Transverse colon (tissue), 4 donors: ENCODE results near the gene LRRC63. TPM values are rescaled to one million over a fixed set of nuclear protein-coding genes. Genes with fewer than 3 reads are reported as not detected.

ENCODE experiments used
- DNase-seq: peaks from one replicate; pipeline ENCODE4 v3.0.0-alpha.2; 2019
- H3K27ac ChIP-seq, 4 donors: fragments of 200-600 bp; sonication (generic); 2 replicates each; pipeline ENCODE4 v1.5.1; 2016 to 2018; ENCODE audit warnings: inconsistent platforms in 4 of 4
- H3K27me3 ChIP-seq: fragments of 200-600 bp; sonication (generic); 2 replicates; pipeline ENCODE4 v1.5.1; 2017; ENCODE audit warnings: inconsistent platforms
- H3K36me3 ChIP-seq, 4 donors: fragments of 200-600 bp; sonication (generic); 2 replicates each; pipeline ENCODE4 v1.5.1; 2017 to 2019; ENCODE audit warnings: inconsistent platforms in 4 of 4
- H3K4me1 ChIP-seq, 4 donors: fragments of 200-600 bp; sonication (generic); 2 replicates each; pipeline ENCODE4 v1.5.1; 2017 to 2020; ENCODE audit warnings: inconsistent platforms in 4 of 4
- H3K4me3 ChIP-seq, 4 donors: fragments of 200-600 bp; sonication (generic); 1 replicate in 1 of 4; 2 replicates in 3 of 4; pipeline versions ENCODE4 v1.5.1 to v1.6.1; 2017 to 2019; ENCODE audit warnings: inconsistent platforms in 4 of 4
- H3K9me3 ChIP-seq, 2 donors: fragments of 200-600 bp; sonication (generic); 2 replicates each; pipeline ENCODE4 v1.5.1; 2017 to 2019; ENCODE audit warnings: inconsistent platforms in 2 of 2
- EP300 ChIP-seq: sonication (generic); formaldehyde crosslinking; IDR thresholded peaks from one replicate; pipeline ENCODE4 v1.6.1; 2017; ENCODE audit warnings: antibody characterized with exemption, low read depth
- POLR2A ChIP-seq: fragments of 450-650 bp; IDR thresholded peaks from one replicate; pipeline ENCODE4 v1.6.1; 2016; ENCODE audit warnings: antibody characterized with exemption, mild to moderate bottlenecking, moderate library complexity
- POLR2AphosphoS5 ChIP-seq, 3 donors: sonication (generic); formaldehyde crosslinking; IDR thresholded peaks; one replicate each; pipeline ENCODE4 v1.6.1; 2016; ENCODE audit warnings: antibody characterized with exemption in 3 of 3
- WGBS, 2 donors: methylation state at CpG; one replicate each; pipeline ENCODE4 v1.1.5; 2018; ENCODE audit warnings: low coverage in 1 of 2; 5-methylcytosine and 5-hydroxymethylcytosine counted together
- in situ Hi-C, 4 donors: fragments of 200-750 bp; cut with MboI; loops; one replicate each; pipeline versions ENCODE4 v1.15.0 to v1.15.1; 2017; ENCODE audit warnings: low sequenced_read_pairs in 3 of 4, low pct_ligation_motif_present in 1 of 4, low pct_unique_long_range_greater_than_20kb in 1 of 4
- intact Hi-C: fragments of 100-400 bp; cut with DNase I; formaldehyde crosslinking; loops from one replicate; pipeline ENCODE4 v1.15.1; 2023; ENCODE audit warnings: low total_unique reads
- total RNA-seq, 4 donors: library from RNA; depleted of rRNA; stranded (reverse); fragments of >200 nt; gene quantifications; one replicate each; pipeline ENCODE4 v1.1.0, GENCODE V29; 2016
- TF ChIP-seq, protein P1 (sequence below), 5 experiments: fragments of 200-600 bp in 3 of 5; fragments of 450-650 bp in 2 of 5; sonication (generic) in 3 of 5; IDR thresholded peaks; 1 replicate in 2 of 5; 2 replicates in 3 of 5; pipeline ENCODE4 v1.5.1; 2016 to 2017; ENCODE audit warnings: antibody characterized with exemption in 5 of 5, inconsistent platforms in 3 of 5, mild to moderate bottlenecking in 2 of 5, moderate library complexity in 1 of 5

Gene LRRC63
- total RNA-seq, 4 donors from 2014 or later: 0.32 TPM; not detected in 3

GRCh38 chr13:46181840-46182490 lies 29.8 kb upstream of the LRRC63 start, which contains the start of gene LCP1:
TSS of gene LCP1 (minus strand) at chr13:46182177. CDS start at chr13:46159662, 22,515 bp downstream.
- 59 to 61% methylated on average over 2 to 8 of the region's 8 CpGs for WGBS, 2 donors
- Histone ChIP-seq H3K4me3 (peak within 1 kb of the TSS in 3 of 4 donors; percentile 12 to 40 (median 13)), H3K9me3 (no peaks in the 10 kb centered on the region), H3K27ac (peak within 1 kb of the TSS; percentile 47 to 73 (median 66)), H3K36me3 (no peaks in the 10 kb centered on the region), H3K4me1 (peaks cover 0 to 5% (median 0%) of the 10 kb centered on the region in 4 donors), H3K27me3 (no peaks in the 10 kb centered on the region)
- DNase-seq: peak; percentile 44
- in situ Hi-C loops: no loop called here
- intact Hi-C loops: no loop called here
- TF ChIP-seq, protein P1, sequence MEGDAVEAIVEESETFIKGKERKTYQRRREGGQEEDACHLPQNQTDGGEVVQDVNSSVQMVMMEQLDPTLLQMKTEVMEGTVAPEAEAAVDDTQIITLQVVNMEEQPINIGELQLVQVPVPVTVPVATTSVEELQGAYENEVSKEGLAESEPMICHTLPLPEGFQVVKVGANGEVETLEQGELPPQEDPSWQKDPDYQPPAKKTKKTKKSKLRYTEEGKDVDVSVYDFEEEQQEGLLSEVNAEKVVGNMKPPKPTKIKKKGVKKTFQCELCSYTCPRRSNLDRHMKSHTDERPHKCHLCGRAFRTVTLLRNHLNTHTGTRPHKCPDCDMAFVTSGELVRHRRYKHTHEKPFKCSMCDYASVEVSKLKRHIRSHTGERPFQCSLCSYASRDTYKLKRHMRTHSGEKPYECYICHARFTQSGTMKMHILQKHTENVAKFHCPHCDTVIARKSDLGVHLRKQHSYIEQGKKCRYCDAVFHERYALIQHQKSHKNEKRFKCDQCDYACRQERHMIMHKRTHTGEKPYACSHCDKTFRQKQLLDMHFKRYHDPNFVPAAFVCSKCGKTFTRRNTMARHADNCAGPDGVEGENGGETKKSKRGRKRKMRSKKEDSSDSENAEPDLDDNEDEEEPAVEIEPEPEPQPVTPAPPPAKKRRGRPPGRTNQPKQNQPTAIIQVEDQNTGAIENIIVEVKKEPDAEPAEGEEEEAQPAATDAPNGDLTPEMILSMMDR (IDR thresholded peaks at IDR 0.05): no peak
- TF ChIP-seq EP300 (no peak), POLR2A (peak; percentile 87), POLR2AphosphoS5 (IDR thresholded peaks at IDR 0.05) (peak; percentile 83 to 94 (median 89))

- no peak for TF ChIP-seq POLR2A
- no peak for TF ChIP-seq EP300
- intact Hi-C loops (no loop called here), in situ Hi-C loops (no loop called here)
- no peak for DNase-seq
- H3K4me1 ChIP-seq: peaks cover 0 to 5% (median 0%) of the 10 kb centered on the region in 4 donors
- no peak overlapping the region for H3K4me3 ChIP-seq
- no peaks in the 10 kb centered on the region for H3K27me3 ChIP-seq
- H3K36me3 ChIP-seq: no peaks in the 10 kb centered on the region
- WGBS, 2 donors: 34 to 49% methylated on average over 2 of the region's 2 CpGs
- no peaks in the 10 kb centered on the region for H3K9me3 ChIP-seq
- peak overlapping the region; percentile 37 to 66 (median 46) for H3K27ac ChIP-seq
Observed at GRCh38 chr13:46182491-46182877, 29.2 kb upstream of the LRRC63 start.

GRCh38 chr13:46183018-46183946 lies 28.4 kb upstream of the LRRC63 start:
- Histone ChIP-seq H3K9me3 (no peaks in the 10 kb centered on the region), H3K27me3 (no peaks in the 10 kb centered on the region), H3K4me1 (peaks cover 0 to 5% (median 0%) of the 10 kb centered on the region in 4 donors), H3K4me3 (no peak overlapping the region), H3K36me3 (no peaks in the 10 kb centered on the region), H3K27ac (peak overlapping the region; percentile 46 to 66 (median 52))
- TF ChIP-seq, protein P1 (IDR thresholded peaks at IDR 0.05): no peak
- no peak for TF ChIP-seq POLR2A
- TF ChIP-seq EP300: no peak
- no peak for TF ChIP-seq POLR2AphosphoS5 (IDR thresholded peaks at IDR 0.05)
- 71% methylated on average over 15 of the region's 15 CpGs; no CpG with 5 or more reads in 1 of the 2 donors for WGBS, 2 donors
- in situ Hi-C loops (no loop called here), intact Hi-C loops (no loop called here)
- DNase-seq: no peak

- Histone ChIP-seq H3K9me3 (no peaks in the 10 kb centered on the region), H3K4me1 (peaks cover 0 to 5% (median 0%) of the 10 kb centered on the region in 4 donors), H3K36me3 (no peaks in the 10 kb centered on the region), H3K27me3 (no peaks in the 10 kb centered on the region), H3K27ac (peak overlapping the region; percentile 11 to 66 (median 44)), H3K4me3 (no peak overlapping the region)
- 29 to 30% methylated on average over 6 of the region's 6 CpGs for WGBS, 2 donors
- TF ChIP-seq, protein P1 (IDR thresholded peaks at IDR 0.05): peak in 4 of 5 experiments; percentile 19 to 37 (median 22)
- TF ChIP-seq POLR2A: no peak
- in situ Hi-C loops (no loop called here), intact Hi-C loops (no loop called here)
- DNase-seq: peak; percentile 52
Observed at GRCh38 chr13:46184277-46184699, 27.4 kb upstream of the LRRC63 start.
